Activated CD4-positive, alpha-beta T cell treated with anti-CD3 and anti-CD28 coated beads, Interleukin-2, amount 10 ng/mL, durations not matched to agents 24 days and 14 days (primary cell): ENCODE data around the gene EIF4ENIF1. TPM values are rescaled to one million over a fixed set of nuclear protein-coding genes. Genes with fewer than 3 reads are reported as not detected.
A peak's percentile ranks its signal among the peaks of the same experiment; 100 is the strongest.
"Not testable (repeated sequence)": the region's sequence is repeated elsewhere in the genome, so short reads cannot be mapped to it uniquely, and the experiment has no call there.

Experiments
- DNase-seq: peaks from one replicate; pipeline ENCODE4 v3.0.0; 2022
- H3K27ac Mint-ChIP-seq: one replicate; pipeline ENCODE4 v1.8.0; 2022; ENCODE audit warnings: mild to moderate bottlenecking, mixed read lengths
- H3K27me3 Mint-ChIP-seq: one replicate; pipeline ENCODE4 v1.8.0; 2022; ENCODE audit warnings: mixed read lengths
- H3K36me3 Mint-ChIP-seq: one replicate; pipeline ENCODE4 v1.8.0; 2022; ENCODE audit warnings: low read depth, mild to moderate bottlenecking, mixed read lengths
- H3K4me1 Mint-ChIP-seq: one replicate; pipeline ENCODE4 v1.8.0; 2021; ENCODE audit warnings: mixed read lengths
- H3K4me3 Mint-ChIP-seq: one replicate; pipeline ENCODE4 v1.8.0; 2022; ENCODE audit warnings: mild to moderate bottlenecking, moderate library complexity, mixed read lengths
- H3K9me3 Mint-ChIP-seq: one replicate; pipeline ENCODE4 v1.8.0; 2021; ENCODE audit warnings: mixed read lengths
- intact Hi-C: fragments of 100-400 bp; cut with micrococcal nuclease; formaldehyde crosslinking; loops from one replicate; pipeline ENCODE4 v1.15.1; 2023
- total RNA-seq: library from RNA; stranded (reverse); gene quantifications from 2 replicates; pipeline ENCODE4 v1.2.3, GENCODE V29; 2022

Gene EIF4ENIF1
- total RNA-seq, 1 donor from 2014 or later = 78.1 TPM

DNA sequence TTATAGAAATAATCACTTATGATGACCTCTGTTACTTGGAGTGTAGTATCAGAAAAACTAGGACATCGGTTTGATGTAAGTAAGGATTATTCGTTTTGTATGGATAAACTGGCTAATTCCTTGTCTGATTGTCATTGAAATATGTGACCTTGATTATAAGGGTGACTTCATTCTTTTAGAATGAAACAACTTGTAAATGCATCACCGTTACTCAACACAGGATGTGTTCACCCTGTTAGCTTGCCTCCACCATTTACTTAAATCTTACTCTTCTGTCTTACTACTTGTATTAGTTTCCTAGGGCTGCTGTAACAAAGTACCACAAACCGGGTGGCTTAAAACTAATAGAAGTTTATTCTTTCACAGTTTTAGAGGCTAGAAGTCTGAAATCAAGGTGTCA, 14.6 kb upstream of the EIF4ENIF1 start:
- H3K4me3 Mint-ChIP-seq = no peak overlapping the region
- H3K27ac Mint-ChIP-seq = peak overlapping the region; percentile 54
- DNase-seq = no peak
- peaks cover 36% of the 10 kb centered on the region for H3K4me1 Mint-ChIP-seq
- H3K9me3 Mint-ChIP-seq = peaks cover 5% of the 10 kb centered on the region
- intact Hi-C loops = no loop called here
- peaks cover 70% of the 10 kb centered on the region for H3K36me3 Mint-ChIP-seq
- H3K27me3 Mint-ChIP-seq = no peaks in the 10 kb centered on the region

DNA sequence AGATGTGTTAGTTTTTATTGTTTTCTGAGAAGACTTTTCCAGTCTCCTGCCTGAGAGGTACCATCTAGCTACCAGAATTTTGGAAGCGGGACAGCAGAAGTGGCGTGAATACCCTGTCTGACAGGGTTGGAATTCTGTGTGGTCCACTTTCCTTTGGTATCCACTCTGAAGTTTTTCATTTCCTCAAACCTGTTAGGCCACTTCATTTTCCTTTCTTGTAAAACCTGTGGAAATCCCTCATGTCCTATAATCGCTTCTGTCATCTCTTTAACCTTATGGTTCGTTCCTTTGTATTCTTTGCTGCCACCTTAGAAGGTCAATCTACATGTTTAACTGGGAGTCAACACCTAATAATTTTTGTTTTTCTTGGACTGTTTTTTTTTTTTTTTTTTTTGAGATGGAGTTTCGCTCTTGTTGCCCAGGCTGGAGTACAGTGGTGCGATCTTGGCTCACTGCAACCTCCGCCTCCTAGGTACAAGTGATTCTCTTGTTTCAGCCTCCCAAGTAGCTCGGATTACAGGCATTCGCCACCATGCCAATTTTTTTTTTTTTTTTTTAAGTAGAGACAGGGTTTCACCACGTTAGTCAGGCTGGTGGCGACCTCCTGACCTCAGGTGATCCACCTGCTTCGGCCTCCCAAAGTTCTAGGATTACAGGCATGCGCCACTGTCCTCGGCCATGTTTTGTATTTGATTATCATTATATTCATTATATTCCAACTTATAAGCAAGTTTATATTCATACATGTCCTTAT, 13.7 kb upstream of the EIF4ENIF1 start:
- H3K36me3 Mint-ChIP-seq = peaks cover 69% of the 10 kb centered on the region
- H3K27ac Mint-ChIP-seq = no peak overlapping the region
- no peak for DNase-seq
- peaks cover 39% of the 10 kb centered on the region for H3K4me1 Mint-ChIP-seq
- intact Hi-C loops = no loop called here
- H3K4me3 Mint-ChIP-seq = no peak overlapping the region
- no peaks in the 10 kb centered on the region for H3K27me3 Mint-ChIP-seq
- H3K9me3 Mint-ChIP-seq = peaks cover 5% of the 10 kb centered on the region

- peaks cover 65% of the 10 kb centered on the region for H3K36me3 Mint-ChIP-seq
Observed at GRCh38 chr22:31501738-31502137, 12.1 kb upstream of the EIF4ENIF1 start.

DNA sequence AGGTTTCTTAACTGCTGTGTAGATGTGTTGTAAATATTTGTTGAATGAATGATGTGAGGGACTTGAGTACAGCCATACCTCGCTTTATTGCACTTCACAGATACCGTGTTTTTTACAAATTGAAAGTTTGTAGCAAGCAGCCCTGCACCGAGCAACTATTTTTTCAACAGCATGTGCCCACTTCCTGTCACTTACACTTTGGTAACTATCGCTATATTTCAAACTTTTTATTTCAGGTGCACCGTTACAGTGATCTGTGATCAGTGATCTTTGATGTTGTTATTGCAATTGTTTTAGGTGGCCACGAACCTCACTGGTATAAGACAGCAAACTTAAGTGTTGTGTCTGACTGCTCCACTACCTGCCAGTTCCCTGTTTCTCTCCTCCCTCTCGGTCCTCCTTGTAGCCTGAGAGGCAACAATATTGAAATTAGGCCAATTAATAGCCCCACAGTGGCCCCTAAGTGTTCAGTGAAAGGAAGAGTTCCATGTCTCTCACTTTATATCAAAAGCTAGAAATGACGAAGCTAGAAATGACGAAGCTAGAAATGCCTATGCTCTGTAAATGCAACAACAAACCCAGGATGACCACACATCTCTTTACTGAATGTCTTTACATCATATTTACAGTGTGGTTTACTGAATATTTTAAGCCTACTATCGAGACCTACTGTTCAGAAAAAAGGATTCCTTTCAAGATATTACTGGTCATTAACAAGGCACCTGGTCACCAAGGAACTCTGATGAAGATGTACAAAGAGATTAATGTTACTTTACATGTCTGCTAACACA, 7.7 kb upstream of the EIF4ENIF1 start:
- intact Hi-C loops = loop anchor here (1.0 to 10.0 kb wide), 6 partner anchors 8 to 1073 kb away; partner anchors contain the start of genes EIF4ENIF1, MTFP1 and PATZ1
- H3K4me3 Mint-ChIP-seq = peak overlapping the region; percentile 90
- peak overlapping the region; percentile 93 for H3K27ac Mint-ChIP-seq
- DNase-seq = no peak
- peaks cover 39% of the 10 kb centered on the region for H3K36me3 Mint-ChIP-seq
- peaks cover 37% of the 10 kb centered on the region for H3K4me1 Mint-ChIP-seq
- no peaks in the 10 kb centered on the region for H3K27me3 Mint-ChIP-seq
- H3K9me3 Mint-ChIP-seq = no peaks in the 10 kb centered on the region

More at GRCh38 chr22:31501738-31502137, 12.1 kb upstream of the EIF4ENIF1 start:
- no peak overlapping the region for H3K4me3 Mint-ChIP-seq
- H3K4me1 Mint-ChIP-seq = peaks cover 48% of the 10 kb centered on the region
- intact Hi-C loops = no loop called here
- DNase-seq = no peak
- H3K27ac Mint-ChIP-seq = peak overlapping the region; percentile 20
- H3K9me3 Mint-ChIP-seq = no peaks in the 10 kb centered on the region
- H3K27me3 Mint-ChIP-seq = no peaks in the 10 kb centered on the region

- no peaks in the 10 kb centered on the region for H3K9me3 Mint-ChIP-seq
- peaks cover 36% of the 10 kb centered on the region for H3K36me3 Mint-ChIP-seq
- H3K4me3 Mint-ChIP-seq = peak overlapping the region; percentile 90
- intact Hi-C loops = loop anchor here (1.0 to 10.0 kb wide), 8 partner anchors 7 to 1072 kb away; partner anchors contain the start of genes EIF4ENIF1, MTFP1 and PATZ1
- peaks cover 35% of the 10 kb centered on the region for H3K4me1 Mint-ChIP-seq
- H3K27me3 Mint-ChIP-seq = no peaks in the 10 kb centered on the region
- peak; percentile 84 for DNase-seq
- peak overlapping the region; percentile 93 for H3K27ac Mint-ChIP-seq
Observed at GRCh38 chr22:31496735-31497146, 7.1 kb upstream of the EIF4ENIF1 start.

DNA sequence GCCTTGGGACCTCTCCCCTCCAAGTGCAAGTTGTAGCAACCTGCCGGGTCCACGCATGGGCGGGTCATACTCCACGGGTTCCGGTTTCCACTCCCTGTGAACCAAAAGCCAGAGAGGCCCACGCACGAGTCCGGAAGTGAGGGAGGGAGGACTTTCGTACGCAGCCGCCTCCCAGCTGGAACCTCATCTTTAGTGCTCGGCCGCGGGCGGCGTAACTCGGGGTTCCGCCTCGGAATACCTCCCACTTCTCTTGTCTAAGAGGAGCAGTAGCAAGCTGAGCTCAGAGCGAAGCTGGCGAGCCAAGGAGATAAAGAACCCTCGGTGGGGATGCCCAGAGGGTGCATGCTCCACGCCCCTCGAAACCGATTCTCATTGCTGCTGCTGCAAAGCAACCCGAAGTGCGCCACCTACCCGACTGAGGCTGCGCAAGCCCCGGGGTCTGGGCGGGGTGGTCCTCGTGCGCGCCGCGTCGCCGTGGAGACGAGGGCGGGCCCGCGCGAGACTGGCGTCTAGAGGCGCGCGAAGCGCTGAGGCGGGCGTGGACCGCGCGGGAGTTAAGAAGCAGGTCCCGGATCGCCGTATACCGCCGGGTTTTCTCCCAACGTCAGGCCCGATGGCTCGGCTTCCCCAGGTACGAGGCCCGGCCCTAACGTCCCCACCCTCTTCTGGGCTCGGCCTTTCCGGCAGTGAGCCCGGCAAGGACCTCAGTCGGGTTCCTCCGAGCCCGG, 6.5 kb upstream of the EIF4ENIF1 start, which contains the start of gene SFI1:
TSS of gene SFI1 (plus strand) at position 530 of the 728 bp plus-strand sequence. CDS start 11,749 bp downstream, outside the sequence.
- peak within 1 kb of the TSS; percentile 93 for H3K27ac Mint-ChIP-seq
- peaks cover 36% of the 10 kb centered on the region for H3K4me1 Mint-ChIP-seq
- H3K4me3 Mint-ChIP-seq = peak within 1 kb of the TSS; percentile 90
- H3K9me3 Mint-ChIP-seq = no peaks in the 10 kb centered on the region
- intact Hi-C loops = loop anchor here (1.0 to 10.0 kb wide), 7 partner anchors 30 to 1071 kb away; partner anchors contain the start of genes MTFP1 and PATZ1
- DNase-seq = peak; percentile 99
- H3K27me3 Mint-ChIP-seq = no peaks in the 10 kb centered on the region
- H3K36me3 Mint-ChIP-seq = peaks cover 31% of the 10 kb centered on the region

DNA sequence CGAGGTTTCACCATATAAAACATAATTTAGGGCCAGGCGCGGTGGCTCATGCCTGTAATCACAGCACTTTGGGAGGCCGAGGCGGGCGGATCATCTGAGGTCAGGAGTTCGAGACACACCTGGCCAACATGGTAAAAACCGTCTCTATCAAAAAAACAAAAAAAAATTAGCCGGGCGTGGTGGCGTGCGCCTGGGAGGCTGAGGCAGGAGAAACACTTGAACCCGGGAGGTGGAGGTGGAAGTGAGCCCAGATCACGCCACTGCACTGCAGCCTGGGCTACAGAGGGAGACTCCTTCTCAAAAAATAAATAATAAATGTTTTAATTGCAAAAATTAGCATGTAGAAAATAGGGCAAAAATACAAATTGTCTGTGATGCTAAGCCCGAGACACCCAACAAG, 5.7 kb upstream of the EIF4ENIF1 start:
- no peaks in the 10 kb centered on the region for H3K9me3 Mint-ChIP-seq
- H3K4me3 Mint-ChIP-seq = peak overlapping the region; percentile 90
- peaks cover 26% of the 10 kb centered on the region for H3K36me3 Mint-ChIP-seq
- peaks cover 43% of the 10 kb centered on the region for H3K4me1 Mint-ChIP-seq
- peak overlapping the region; percentile 93 for H3K27ac Mint-ChIP-seq
- peak; percentile 61 for DNase-seq
- H3K27me3 Mint-ChIP-seq = no peaks in the 10 kb centered on the region
- intact Hi-C loops = loop anchor here (10.0 kb wide), 1 partner anchor 1071 kb away; the partner anchor contains the start of gene MTFP1

GRCh38 chr22:31493355-31493754, 3.7 kb upstream of the EIF4ENIF1 start:
- intact Hi-C loops = loop anchor here (5.0 to 10.0 kb wide), 2 partner anchors 201 to 1069 kb away; partner anchors contain the start of genes MTFP1 and PIK3IP1
- H3K4me1 Mint-ChIP-seq = peaks cover 39% of the 10 kb centered on the region
- H3K27ac Mint-ChIP-seq = peak overlapping the region; percentile 52
- not testable (repeated sequence) for DNase-seq, H3K27me3 Mint-ChIP-seq, H3K9me3 Mint-ChIP-seq
- peaks cover 21% of the 10 kb centered on the region for H3K36me3 Mint-ChIP-seq
- H3K4me3 Mint-ChIP-seq = peak overlapping the region; percentile 10

DNA sequence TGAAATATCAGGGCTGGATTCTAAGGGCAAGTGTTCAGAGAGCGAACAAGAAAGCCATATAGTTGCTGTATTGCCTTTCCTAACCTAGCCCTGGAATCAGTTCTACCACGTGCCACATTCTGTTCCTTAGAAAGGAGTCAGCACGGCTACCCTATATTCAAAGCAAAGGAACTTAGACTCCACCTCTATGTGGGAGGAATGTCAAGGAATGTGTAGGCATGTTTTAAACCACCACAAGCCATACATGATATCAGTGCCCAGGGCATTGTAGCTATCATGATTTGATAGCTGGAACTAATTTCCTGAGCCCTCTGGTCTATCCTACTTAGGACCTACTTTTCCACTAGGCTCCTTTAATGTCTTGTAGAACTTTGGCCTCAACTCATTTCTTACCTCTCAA, 2.5 kb upstream of the EIF4ENIF1 start:
- H3K27me3 Mint-ChIP-seq = no peaks in the 10 kb centered on the region
- H3K4me3 Mint-ChIP-seq = peak overlapping the region; percentile 90
- no peak for DNase-seq
- peak overlapping the region; percentile 78 for H3K27ac Mint-ChIP-seq
- peaks cover 19% of the 10 kb centered on the region for H3K36me3 Mint-ChIP-seq
- H3K4me1 Mint-ChIP-seq = peaks cover 37% of the 10 kb centered on the region
- H3K9me3 Mint-ChIP-seq = no peaks in the 10 kb centered on the region
- intact Hi-C loops = loop anchor here (5.0 to 10.0 kb wide), 2 partner anchors 200 to 1067 kb away; partner anchors contain the start of genes MTFP1 and PIK3IP1

DNA sequence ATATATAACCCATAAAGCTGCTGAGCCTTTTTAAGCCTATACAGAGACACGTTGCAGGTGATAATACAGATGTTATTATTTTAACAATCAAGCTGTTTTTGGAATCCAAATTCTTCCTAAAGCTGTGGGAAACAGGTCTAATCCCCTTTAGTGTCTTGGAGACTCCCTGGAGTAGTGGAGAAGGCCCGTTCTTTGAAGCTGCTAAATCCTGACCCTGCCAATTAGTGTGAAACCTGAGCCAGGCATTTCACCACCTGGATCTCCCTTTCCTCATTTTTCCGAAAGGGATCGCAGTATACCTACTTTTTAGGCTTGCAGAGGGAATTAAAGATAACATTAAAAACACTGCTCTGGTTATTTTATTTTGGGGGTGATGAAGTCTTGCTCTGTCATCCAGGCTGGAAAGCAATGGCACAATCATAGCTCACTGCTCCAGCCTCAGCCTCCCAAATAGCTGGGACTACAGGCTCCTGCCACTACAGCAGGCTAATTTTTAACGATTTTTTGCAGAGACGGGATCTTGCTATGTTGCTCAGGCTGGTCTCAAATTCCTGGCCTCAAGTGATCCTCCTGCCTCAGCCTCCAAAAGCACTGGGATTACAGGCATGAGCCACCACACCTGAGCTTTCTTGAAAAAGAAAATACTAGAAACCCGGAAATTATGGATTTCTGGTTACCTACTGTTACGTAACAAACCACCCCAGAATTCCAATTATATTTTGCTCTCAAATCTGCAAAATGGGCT, 1.7 kb upstream of the EIF4ENIF1 start:
- no peak for DNase-seq
- H3K9me3 Mint-ChIP-seq = no peaks in the 10 kb centered on the region
- intact Hi-C loops = loop anchor here (5.0 to 10.0 kb wide), 2 partner anchors 199 to 1067 kb away; partner anchors contain the start of genes MTFP1 and PIK3IP1
- peak overlapping the region; percentile 99 for H3K27ac Mint-ChIP-seq
- no peaks in the 10 kb centered on the region for H3K27me3 Mint-ChIP-seq
- peaks cover 23% of the 10 kb centered on the region for H3K36me3 Mint-ChIP-seq
- peaks cover 40% of the 10 kb centered on the region for H3K4me1 Mint-ChIP-seq
- peak overlapping the region; percentile 90 for H3K4me3 Mint-ChIP-seq

DNA sequence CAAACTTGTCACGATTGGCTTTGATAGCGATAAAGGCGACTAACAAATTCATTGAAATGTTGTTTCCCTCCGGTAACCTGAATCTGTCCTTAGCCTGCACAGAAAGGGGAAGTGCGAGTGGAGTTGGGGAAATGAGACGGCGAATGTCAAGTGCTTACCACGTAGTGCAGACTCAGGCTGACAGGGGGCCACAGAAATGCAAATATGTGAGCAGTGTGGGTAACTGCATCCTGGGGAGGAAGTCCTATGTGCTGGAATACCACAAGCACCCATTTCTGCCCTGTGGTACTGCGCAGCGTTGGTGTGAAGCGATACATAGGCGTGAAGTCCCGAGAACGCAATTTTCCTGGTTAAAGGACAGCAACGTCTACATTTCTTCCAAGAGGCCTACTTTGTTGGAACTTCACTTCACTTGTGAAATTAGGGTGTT, 869 bp upstream of the EIF4ENIF1 start:
- Mint-ChIP-seq H3K36me3 (peaks cover 26% of the 10 kb centered on the region), H3K4me1 (peaks cover 35% of the 10 kb centered on the region), H3K27ac (peak overlapping the region; percentile 99), H3K9me3 (no peaks in the 10 kb centered on the region), H3K4me3 (peak overlapping the region; percentile 90), H3K27me3 (no peaks in the 10 kb centered on the region)
- DNase-seq = peak; percentile 88
- intact Hi-C loops = loop anchor here (1.0 to 10.0 kb wide), 3 partner anchors 47 to 1066 kb away; partner anchors contain the start of genes MTFP1 and PIK3IP1

DNA sequence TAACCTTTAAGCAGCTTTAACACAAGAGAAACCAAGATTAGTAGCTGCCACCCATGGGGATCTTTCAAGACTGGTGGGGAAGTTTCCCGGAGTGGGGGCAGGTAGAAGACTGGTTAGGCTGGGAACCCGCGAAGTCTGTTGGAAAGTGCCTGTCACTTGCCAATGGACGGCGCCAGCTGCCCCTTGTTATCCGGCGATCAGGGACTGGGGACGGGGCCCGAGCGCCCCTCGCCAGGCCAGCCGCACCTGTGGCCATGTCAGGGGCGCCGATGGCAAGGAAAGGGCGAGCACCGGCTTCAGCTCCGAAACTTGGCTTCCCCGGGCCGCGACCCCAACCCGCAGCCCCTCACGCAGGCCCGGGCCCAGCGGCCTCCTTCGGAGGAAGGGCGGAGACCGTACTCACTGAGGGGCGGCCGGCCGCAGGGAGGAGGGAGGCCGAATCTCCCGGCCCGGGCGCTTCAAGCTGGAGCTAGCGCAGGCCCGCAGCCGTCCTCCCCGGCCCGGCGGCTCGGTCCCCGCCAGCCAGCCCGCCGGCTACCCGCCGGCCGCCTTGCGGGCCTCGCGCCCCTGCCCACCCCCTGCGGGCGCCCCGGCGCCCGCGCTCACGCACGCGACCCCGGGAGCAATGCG, 539 bp downstream of the EIF4ENIF1 start:
- no peaks in the 10 kb centered on the region for H3K27me3 Mint-ChIP-seq
- H3K4me3 Mint-ChIP-seq = peak overlapping the region; percentile 86
- H3K4me1 Mint-ChIP-seq = peaks cover 45% of the 10 kb centered on the region
- DNase-seq = peak; percentile 76
- intact Hi-C loops = loop anchor here (1.0 to 2.0 kb wide), 5 partner anchors 8 to 144 kb away; partner anchors contain the start of gene DRG1
- H3K36me3 Mint-ChIP-seq = peaks cover 38% of the 10 kb centered on the region
- peak overlapping the region; percentile 75 for H3K27ac Mint-ChIP-seq
- H3K9me3 Mint-ChIP-seq = no peaks in the 10 kb centered on the region
